HG03108 (cell line): ENCODE measurements around the gene KCNJ14.
"Not testable (repeated sequence)": the region's sequence is repeated elsewhere in the genome, so short reads cannot be mapped to it uniquely, and the experiment has no call there.

Source experiments
- ATAC-seq: cut with Tn5 transposase; IDR thresholded peaks from one replicate; pipeline ENCODE4 v1.9.1; 2021; ENCODE audit warnings: moderate library complexity; ENCODE audit not compliant: unreplicated experiment

Gene KCNJ14

GRCh38 chr19:48486706-48487105 lies 31.3 kb downstream of the KCNJ14 start:
- ATAC-seq, result not testable (repeated sequence)

- ATAC-seq, result no peak
Observed at GRCh38 chr19:48487544-48487943, 32.2 kb downstream of the KCNJ14 start.

DNA sequence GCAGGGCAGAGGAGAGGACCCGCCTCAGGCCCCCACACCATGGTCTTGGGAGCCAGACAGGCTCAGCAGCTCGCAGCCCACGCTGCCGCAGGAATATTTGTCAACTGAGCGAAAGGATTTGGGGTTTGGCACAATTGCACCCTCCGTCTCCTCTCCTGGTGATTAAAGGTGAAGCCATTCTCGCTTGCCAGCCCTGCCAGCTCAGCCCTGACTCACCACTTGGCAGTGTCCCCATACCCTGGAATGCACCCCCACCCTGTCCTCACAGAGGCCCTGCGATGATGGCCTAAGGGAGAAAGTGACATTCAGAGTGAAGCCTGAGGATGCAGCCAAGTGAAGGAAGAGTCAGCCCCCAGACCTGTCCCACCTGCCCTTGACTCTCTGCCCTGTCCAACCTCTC lies 32.6 kb downstream of the KCNJ14 start:
- ATAC-seq, result no peak

DNA sequence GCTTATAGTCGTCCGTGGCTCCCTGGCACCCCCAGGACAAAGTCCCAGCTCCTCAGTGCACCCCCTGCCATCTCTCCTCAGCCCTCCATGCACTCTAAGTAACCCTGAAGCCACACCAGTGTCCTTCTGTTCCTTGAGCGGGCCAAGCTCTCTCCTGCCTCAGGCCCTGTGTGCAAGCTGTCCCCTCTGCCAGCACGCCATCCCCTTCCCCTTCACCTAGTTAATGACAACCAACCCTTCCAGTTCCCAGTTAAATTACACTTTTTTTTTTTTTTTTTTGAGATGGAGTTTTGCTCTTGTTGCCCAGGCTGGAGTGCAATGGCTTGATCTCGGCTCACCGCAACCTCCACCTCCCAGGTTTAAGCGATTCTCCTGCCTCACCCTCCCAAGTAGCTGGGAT lies 33.1 kb downstream of the KCNJ14 start:
- not testable (repeated sequence) for ATAC-seq

DNA sequence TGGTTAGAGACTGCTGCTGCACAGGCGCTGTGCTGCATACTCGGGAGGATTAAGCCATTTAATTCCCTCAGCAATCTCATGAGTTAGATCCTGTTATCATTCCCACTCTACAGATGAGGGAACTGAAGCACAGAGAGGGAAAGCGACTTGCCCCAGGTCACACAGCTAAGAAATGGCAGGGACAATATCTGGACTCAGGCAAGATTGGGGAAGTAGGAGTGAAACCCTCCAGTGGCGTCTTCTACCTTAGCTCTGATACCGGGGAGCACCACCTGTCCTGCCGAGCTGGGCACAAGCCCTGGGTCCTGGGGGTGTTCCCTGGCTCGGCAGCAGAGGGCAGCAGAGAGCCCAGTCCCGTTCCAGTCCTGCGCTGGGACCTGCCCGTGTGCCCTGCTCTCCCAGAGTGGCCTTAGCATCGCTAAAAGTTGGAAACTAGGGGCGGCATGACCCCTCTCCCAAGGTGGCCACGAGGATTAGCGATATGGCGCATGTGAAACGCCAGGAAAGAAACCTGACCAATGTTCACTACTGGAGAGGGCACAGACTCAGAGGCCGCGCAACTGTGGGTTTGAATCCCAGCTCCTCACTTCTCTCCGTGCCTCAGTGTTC lies 34.3 kb downstream of the KCNJ14 start:
- ATAC-seq, result no peak

DNA sequence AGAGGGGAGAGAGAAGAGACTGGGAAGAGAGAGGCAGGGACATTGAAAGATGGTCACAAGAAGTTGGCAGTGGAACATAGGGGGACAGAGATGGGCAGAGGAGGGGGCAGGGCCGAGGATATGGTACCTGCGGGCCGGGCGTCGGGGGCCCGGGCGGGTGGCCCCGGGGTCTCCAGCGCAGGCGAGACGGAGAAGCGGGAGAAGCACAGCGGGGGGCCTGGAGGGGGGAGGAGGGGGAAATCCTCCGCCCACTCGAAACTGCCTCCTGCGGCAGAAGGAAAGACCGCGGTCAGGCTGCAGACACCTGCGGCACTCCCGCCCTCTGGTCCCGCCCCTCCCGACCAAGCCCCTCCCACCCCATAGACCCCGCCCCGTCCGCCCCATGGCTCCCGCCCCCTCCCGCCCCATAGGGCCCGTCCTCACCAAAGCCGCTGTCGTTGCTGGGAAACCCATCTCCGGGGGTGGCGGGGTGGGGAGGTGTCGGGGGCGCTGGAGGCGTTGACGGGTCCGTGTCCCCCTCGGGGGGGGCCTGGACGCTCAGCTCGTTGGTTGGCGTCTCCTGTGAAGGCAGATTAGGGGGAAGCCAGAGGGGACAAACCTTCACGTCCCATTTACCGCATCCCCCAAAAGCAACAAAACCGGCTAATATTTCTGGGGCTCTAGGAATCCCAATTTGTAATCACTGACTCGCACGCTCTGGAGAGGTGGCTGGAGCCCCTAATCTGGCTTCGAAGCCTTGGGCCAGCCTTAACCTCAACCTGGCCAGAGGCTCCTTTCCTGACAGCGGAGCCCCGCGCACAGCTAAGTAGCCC lies 35.8 kb downstream of the KCNJ14 start:
- ATAC-seq, result no peak

DNA sequence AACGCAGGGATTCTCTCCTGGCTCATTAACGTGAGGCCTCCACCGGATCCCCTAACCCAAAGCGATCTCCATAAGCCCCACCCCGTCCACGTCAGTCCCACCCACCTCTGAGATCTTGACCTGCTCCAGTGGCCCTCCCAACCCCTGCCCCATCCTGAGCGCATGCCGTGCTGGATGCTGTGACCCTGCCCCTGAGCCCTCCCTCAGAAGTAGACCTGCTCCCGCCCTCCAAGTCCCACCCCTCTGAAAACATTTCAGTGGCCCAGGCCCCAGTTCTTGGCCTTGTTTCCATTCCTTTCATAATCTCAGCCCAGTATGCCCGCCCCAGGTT lies 36.4 kb downstream of the KCNJ14 start:
- no peak for ATAC-seq

DNA sequence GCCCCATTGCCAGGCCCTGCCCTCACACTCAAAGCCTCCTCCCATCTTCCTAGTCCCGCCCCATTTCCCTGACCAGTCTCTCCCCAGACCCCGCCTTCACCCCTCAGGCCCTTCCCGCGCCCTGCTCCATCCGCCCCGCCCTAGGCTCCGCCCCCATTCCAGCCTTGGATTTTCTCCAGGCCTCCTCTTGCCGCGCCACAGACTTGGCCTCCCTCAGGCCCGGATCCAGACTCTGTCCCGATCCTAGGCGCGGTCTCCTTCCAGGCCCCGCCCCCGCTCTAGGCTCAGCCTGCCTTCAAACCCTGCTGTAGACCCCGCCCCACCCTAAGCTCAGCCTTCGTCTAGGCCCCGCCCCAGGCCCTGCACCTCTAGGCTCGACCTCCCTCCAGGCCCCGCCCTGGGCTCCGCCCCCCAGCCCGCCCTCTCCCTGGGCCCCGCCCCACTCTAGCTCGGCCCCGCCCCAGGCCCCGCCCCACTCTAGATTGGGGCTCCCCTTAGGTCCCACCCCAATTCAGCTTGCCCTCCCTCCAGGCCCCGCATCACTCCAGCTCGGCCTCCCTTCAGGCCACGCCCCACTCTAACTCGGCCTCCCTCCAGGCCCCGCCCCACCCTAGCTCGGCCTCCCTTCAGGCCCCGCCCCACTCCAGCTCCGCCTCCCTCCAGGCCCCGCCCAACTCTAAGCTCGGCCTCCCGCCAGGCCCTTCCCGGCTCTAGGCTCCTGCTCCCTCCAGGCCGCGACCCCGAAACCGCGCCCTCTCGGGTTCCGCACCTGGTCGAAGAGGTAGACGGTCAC lies 37.7 kb downstream of the KCNJ14 start:
- peak; percentile 50 for ATAC-seq

DNA sequence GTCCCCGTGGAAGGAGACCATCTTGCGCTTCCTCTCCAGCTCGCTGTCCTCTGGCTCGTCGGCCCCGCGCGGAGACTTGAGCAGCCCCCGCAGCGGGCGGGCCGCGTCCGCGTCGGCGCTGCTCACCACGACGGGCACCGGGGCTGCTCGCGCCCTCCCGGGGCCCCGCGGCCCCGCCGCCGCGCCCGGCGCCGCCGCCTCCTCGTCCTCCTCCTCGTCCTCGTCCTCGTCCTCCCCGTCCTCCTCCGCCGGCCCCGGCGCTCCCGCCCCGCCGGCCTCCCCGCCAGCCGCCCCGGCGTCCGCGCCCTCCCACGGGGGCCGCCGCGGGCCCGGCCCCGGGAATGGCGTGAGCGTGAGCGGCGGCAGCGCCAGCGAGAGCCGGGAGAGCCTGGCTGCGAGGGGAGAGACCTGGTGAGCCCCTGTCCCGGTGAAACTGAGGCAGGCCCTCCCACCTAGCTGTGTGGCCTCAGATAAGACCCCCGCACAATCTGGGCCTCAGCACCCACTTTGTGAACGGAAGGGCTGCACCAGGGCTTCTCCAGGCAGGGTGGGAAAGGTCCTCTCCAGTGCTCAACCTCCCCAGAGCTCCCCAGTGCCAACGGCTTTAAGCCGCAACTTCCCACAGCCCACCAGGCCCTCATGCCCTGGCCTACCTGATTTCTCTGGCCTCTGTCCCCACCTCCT lies 38.5 kb downstream of the KCNJ14 start:
- no peak for ATAC-seq

GRCh38 chr19:48495396-48495795 lies 40.0 kb downstream of the KCNJ14 start:
- ATAC-seq, result no peak

DNA sequence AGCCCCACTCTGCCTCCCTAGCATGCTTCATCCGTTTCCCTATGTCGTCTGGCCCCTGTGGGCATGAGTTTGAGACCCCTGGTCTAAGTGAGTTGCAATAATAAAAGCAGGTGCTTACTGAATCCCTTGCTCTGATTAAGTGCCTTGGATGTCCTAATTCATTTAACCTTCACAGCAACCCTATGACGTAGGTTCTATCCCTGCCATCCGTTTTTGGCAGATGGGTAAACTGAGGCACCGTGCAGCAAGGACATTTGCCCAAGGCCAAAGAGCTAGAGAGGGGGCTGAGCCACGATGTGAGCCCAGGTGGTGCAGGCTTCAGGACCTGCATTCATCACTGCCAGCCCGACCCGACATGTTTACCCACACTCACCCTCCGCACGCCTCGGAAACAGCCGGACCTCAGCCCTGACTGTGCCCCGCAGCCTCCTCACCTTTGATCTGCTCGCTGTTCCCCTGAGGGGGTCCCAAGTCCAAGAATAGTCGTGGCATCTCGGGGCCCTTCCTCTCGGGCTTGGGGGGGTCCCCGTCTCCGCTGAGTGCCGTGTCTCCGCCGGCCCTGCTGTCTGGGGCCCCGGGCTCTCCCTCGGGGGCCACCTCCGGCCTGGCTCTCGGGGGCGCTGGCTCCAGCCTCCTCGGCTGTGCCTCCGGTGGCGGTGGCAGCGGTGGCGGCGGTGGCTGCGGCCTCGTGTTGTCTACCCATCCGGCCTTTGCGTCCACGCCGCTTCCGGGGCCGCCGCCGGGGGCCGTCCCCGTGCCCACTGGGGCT lies 41.8 kb downstream of the KCNJ14 start:
- no peak for ATAC-seq

GRCh38 chr19:48497728-48498594 lies 42.6 kb downstream of the KCNJ14 start:
- no peak for ATAC-seq

DNA sequence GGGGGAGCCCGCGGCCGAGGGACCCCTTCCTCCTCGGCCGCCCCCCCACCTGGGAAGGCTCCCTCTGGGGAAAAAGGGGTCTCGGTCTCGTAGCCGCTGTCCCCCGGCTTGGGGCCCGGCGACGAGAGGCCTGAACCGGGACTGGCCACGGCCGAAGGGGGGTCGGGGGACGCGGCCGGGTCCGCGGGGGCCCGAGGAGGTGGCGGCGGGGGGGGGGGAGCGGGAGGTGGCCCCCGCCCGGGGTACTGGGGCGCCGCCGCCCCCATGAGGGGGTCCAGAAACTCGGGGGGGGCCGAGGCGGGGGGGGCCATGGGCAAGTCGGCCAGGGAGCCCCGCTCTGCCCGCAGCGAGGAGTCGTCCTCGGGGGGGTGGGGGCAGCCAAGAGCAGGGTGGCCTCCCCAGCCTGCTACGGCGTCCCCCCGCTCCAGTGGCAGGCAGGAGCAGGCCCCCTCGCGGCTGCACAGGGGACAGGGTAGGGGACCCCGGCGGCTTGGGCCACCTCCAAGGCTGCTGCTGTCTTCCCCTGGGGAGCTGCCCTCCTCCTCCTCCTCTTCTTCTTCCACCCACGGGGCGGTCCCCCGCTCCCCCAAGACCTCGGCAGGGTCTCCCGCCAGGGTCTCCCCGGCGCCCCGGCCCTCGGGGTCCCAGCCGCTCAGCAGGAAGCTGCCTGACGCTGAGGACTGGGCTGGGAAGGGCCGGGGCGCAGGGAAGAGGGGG lies 43.4 kb downstream of the KCNJ14 start:
- ATAC-seq, result no peak

DNA sequence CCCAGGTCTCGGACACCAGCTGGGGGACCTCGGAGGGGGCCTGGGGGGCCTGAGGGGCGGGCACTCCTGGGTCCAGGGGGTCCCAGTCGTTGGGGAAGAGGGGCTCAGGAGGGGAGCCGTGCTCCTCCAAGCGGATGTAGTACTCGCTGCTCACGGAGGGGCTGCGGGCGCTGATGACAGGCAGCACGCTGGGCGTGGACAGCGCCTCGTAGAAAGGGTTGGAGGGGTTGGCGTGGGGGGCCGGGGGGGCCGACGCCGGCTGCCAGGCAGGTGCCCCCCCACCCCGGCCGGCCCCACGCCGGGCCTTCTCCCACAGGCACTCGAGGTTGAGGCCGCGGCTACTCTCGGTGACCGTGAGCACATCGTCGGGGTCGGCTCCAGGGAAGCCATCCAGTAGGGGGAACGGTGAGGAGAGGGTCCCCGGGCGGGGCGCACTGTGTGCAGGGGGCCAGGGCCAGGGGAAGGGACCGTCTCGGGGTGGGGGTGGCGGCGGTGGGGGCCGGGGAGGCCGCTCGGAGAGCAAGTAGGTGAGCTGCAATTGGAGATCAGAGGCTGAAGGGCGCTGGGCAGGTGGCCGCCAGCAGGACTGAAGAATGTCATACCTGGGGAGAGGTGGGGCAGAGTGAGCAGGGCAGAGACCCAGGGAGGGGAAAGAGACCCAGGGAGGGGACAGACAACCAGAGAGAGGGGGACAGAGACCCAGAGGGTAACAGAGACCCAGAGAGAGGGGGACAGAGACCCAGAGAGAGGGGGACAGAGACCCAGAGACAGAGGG lies 44.1 kb downstream of the KCNJ14 start:
- ATAC-seq, result no peak

DNA sequence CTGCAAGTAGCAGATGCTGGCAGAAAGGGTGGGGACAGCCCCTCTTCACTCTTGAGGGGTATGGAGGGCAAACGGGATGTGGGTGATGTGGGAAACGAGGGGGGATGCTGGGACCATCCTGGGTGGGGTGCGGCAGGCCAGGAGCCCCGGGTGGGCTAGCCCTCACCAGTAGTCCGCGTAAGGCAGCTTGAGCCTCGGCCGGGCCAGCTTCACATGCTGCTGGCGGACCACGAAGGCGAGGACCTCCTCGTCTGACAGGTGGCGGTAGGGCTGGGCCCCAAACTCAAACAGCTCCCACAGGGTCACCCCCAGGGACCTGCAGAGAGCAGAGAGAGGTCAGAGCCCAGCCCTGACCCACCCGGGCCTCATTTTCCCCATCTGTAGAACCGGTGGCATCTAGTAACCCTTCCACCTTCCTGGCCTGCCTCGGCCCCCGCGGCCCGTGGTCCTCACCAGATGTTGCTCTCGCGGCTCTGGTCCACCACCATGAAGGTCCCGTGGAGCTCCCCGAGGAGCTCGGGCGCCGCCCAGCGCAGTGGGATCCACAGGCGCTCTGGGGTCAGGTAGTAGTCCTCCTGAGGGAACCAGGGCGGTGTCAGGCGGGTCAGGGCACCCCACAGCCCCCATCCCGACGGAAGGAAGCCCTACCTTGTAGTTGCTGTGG lies 45.6 kb downstream of the KCNJ14 start:
- no peak for ATAC-seq

DNA sequence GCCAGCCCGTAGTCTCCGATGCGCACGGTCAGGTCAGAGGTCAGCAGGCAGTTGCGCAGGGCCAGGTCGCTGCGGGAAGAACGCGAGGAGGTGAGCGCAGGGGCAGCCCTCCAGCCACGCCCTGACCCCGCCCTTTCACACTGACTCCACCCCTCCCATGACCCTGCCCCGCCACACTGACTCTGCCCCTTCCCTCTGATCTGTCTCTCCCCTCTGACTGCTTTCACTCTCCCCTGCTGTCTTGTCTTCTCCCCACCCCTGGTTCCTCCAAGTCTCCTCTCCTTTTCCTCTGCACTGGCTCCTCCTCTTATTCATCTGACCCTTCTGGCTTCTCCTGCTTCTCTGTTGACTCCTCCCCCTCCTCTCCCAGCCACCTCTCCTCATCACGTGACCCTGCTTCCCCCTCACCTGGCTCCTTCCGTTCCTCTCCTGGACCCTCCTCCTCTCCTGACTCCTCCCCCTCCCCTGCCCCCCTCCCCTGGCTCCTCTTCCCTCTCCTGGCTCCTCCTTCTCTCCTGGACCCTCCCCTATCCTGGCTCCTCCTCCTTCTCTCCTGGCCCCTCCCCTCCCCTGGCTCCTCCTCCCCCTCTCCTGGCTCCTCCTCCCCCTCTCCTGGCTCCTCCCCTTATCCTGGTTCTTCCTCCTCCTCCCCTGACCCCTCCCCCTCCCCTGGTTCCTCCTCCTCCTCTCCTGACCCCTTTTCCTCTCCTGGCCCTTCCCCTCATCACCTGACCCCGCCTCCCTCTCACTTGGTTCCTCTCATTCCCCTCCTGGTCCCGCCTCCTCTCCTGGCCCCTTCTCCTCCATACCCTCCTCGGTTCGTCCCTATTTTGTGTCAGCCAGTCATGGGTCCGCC lies 46.3 kb downstream of the KCNJ14 start:
- ATAC-seq, result no peak
